GM12892 (cell line): ENCODE measurements around the gene NWD2.

Experiments
- POLR2A ChIP-seq: IDR thresholded peaks from 2 replicates; pipeline ENCODE4 v1.6.1; 2011; ENCODE audit warnings: low read depth, low read length, control low read depth
- POLR2AphosphoS5 ChIP-seq: IDR thresholded peaks from 2 replicates; pipeline ENCODE4 v1.6.1; 2011; ENCODE audit warnings: low read depth, low read length, control low read depth
- TAF1 ChIP-seq: IDR thresholded peaks from 2 replicates; pipeline ENCODE4 v1.6.1; 2011; ENCODE audit warnings: low read depth, mild to moderate bottlenecking, control low read depth, low read length, borderline replicate concordance

- TF ChIP-seq POLR2AphosphoS5: no peak
- no peak for TF ChIP-seq POLR2A
- no peak for TF ChIP-seq TAF1
These were observed 211.0 kb downstream of the NWD2 start for GRCh38 chr4:37455301-37456131.
